Measurements from ENCODE around the gene HMGCS2.

DNA sequence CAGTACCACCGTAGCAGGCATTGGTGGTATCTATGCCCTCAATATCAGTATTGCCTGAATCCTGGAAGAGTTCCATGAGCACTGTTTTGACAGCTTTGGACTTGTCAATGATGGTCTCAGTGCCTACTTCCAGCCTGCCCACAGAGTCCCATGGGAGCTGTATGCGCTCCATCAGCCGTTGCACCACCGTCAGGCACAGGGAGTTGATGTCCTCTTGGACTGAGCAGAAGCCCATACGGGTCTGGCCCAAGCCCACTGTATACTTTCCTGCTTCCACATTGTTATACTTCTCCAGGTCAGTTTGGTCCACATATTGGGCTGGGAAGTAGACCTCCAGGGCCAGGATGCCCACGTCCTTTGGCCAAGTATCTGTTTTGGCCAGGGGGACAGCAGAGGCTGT is 4.5 kb downstream of the HMGCS2 start:
- no peak for TF ChIP-seq CTCF (IDR thresholded peaks at IDR 0.05; ENCODE audit: borderline replicate concordance, extremely low read depth, low read length, poor library complexity, severe bottlenecking)
- TF ChIP-seq EZH2 (IDR thresholded peaks at IDR 0.05; ENCODE audit: borderline replicate concordance, low read depth, low read length, severe bottlenecking): no peak
